ENCODE results near the gene TTC13. TPM values are rescaled to one million over a fixed set of nuclear protein-coding genes. Genes with fewer than 3 reads are reported as not detected.

Gene TTC13
- total RNA-seq, 3 donors from 2014 or later (not counting 1 experiment from before 2014, with no cell fraction given) = 72.4 to 90.1 (median 80.4) TPM

DNA sequence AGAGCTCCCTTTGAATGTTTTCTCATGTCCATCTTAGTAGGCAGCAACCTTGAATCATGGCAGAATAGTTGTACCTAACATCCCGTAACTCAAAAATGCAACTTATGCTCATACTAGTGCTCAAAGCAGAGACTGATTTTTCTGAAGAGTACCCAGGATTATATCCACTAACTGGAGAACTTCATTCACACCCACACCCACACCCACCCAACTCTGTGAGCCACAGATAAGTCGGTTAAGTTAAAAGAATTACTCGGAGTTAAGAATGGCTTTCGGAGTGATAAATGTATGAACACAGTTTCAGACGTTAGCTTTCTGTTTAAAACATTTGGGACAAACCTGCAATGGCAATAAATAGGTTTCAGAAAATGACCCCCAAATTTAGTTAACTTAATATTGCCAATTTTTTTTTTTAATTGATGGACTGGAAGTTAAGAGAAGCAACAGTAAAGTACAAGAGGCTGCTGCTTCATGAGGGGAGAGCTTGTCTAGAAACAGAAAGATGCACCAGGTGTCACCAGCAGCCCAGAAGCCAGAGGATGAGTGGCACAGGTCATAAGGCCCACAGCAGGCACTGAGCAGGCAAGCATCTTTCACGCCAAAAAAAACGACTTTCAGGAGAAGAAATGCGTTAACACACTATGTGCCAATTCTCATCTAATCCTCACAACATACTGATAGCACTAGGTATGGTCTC is 61.9 kb downstream of the TTC13 start:
- no peak for TF ChIP-seq CTCF (IDR thresholded peaks at IDR 0.05)
- Mint-ChIP-seq H3K27ac (peak overlapping the region in 1 of 2 donors; percentile 41), H3K4me1 (peaks cover 4 to 5% of the 10 kb centered on the region in 2 donors), H3K36me3 (peaks cover 32% of the 10 kb centered on the region), H3K27me3 (ENCODE audit: low read depth in 2 of 2) (no peaks in the 10 kb centered on the region), H3K9me3 (no peaks in the 10 kb centered on the region), H3K4me3 (no peak overlapping the region)
- intact Hi-C loops (cut with micrococcal nuclease) = loop anchor here (1.0 to 2.0 kb wide), 4 partner anchors 54 to 295 kb away; partner anchors contain the start of gene ARV1
- Histone ChIP-seq H3K27ac (ENCODE audit: low read length) (no peak overlapping the region), H3K4me3 (ENCODE audit: low read length) (no peak overlapping the region), H3K36me3 (ENCODE audit: control insufficient read depth, insufficient read depth, low read length) (peaks cover 87% of the 10 kb centered on the region), H3K9me3 (ENCODE audit: control insufficient read depth, insufficient read depth, low read length) (no peaks in the 10 kb centered on the region), H3K27me3 (ENCODE audit: control insufficient read depth, insufficient read depth, low read length) (no peaks in the 10 kb centered on the region), H3K4me1 (ENCODE audit: control insufficient read depth, insufficient read depth, low read length) (no peaks in the 10 kb centered on the region)
- WGBS (ENCODE audit: insufficient coverage) = 99% methylated on average over 8 of the region's 8 CpGs
- DNase-seq (no peak), ATAC-seq (no peak)

- H3K27ac Mint-ChIP-seq = peak overlapping the region; percentile 24 to 50
- no peaks in the 10 kb centered on the region for H3K9me3 Mint-ChIP-seq
Observed at GRCh38 chr1:230915078-230915477, 63.6 kb downstream of the TTC13 start.

GRCh38 chr1:230913496-230913895 is 65.2 kb downstream of the TTC13 start:
- ATAC-seq (no peak), DNase-seq (no peak)
- Histone ChIP-seq H3K4me3 (ENCODE audit: low read length) (no peak overlapping the region), H3K4me1 (ENCODE audit: control insufficient read depth, insufficient read depth, low read length) (no peaks in the 10 kb centered on the region), H3K36me3 (ENCODE audit: control insufficient read depth, insufficient read depth, low read length) (peaks cover 81% of the 10 kb centered on the region), H3K9me3 (ENCODE audit: control insufficient read depth, insufficient read depth, low read length) (no peaks in the 10 kb centered on the region), H3K27me3 (ENCODE audit: control insufficient read depth, insufficient read depth, low read length) (no peaks in the 10 kb centered on the region), H3K27ac (ENCODE audit: low read length) (no peak overlapping the region)
- no peak for TF ChIP-seq CTCF (IDR thresholded peaks at IDR 0.05)
- H3K4me3 Mint-ChIP-seq = no peak overlapping the region
- no peaks in the 10 kb centered on the region for H3K27me3 Mint-ChIP-seq (ENCODE audit: low read depth in 2 of 2)
- WGBS (ENCODE audit: insufficient coverage) = 100% methylated on average over 2 of the region's 2 CpGs
- intact Hi-C loops (cut with micrococcal nuclease) = no loop called here
- H3K27ac Mint-ChIP-seq = no peak overlapping the region
- H3K36me3 Mint-ChIP-seq = peaks cover 35% of the 10 kb centered on the region
- H3K4me1 Mint-ChIP-seq = peaks cover 4 to 5% of the 10 kb centered on the region in 2 donors
- H3K9me3 Mint-ChIP-seq = no peaks in the 10 kb centered on the region

More at GRCh38 chr1:230915078-230915477, 63.6 kb downstream of the TTC13 start:
- no peaks in the 10 kb centered on the region for H3K4me1 ChIP-seq (ENCODE audit: control insufficient read depth, insufficient read depth, low read length)
- peaks cover 84% of the 10 kb centered on the region for H3K36me3 ChIP-seq (ENCODE audit: control insufficient read depth, insufficient read depth, low read length)
- DNase-seq (no peak), ATAC-seq (no peak)
- peaks cover 4 to 5% of the 10 kb centered on the region in 2 donors for H3K4me1 Mint-ChIP-seq
- intact Hi-C loops (cut with micrococcal nuclease) = no loop called here
- no peaks in the 10 kb centered on the region for H3K27me3 ChIP-seq (ENCODE audit: control insufficient read depth, insufficient read depth, low read length)
- no peaks in the 10 kb centered on the region for H3K9me3 ChIP-seq (ENCODE audit: control insufficient read depth, insufficient read depth, low read length)
- TF ChIP-seq CTCF (IDR thresholded peaks at IDR 0.05) = no peak
- H3K27ac ChIP-seq (ENCODE audit: low read length) = no peak overlapping the region
- no peak overlapping the region for H3K4me3 ChIP-seq (ENCODE audit: low read length)
- no peaks in the 10 kb centered on the region for H3K27me3 Mint-ChIP-seq (ENCODE audit: low read depth in 2 of 2)
- H3K36me3 Mint-ChIP-seq = peaks cover 39% of the 10 kb centered on the region
- H3K4me3 Mint-ChIP-seq = no peak overlapping the region

DNA sequence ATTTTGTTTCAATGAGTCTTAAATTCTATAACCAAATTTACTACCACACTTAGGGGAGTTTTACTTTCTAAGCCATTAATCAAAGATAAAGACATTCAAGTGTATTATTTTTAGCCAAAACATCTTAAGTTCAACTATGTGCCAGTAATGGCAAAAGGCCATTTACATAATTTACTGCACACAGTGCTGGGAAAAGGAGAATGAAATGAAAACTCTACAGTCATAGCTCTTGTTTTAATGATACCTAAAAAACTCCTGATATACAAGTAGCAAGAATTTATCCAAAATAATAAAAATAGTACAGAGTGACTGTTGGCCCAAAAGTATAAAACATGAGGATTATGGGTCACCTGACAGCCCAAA is 67.9 kb downstream of the TTC13 start:
- Histone ChIP-seq H3K4me1 (ENCODE audit: control insufficient read depth, insufficient read depth, low read length) (no peaks in the 10 kb centered on the region), H3K27me3 (ENCODE audit: control insufficient read depth, insufficient read depth, low read length) (no peaks in the 10 kb centered on the region), H3K9me3 (ENCODE audit: control insufficient read depth, insufficient read depth, low read length) (no peaks in the 10 kb centered on the region), H3K27ac (ENCODE audit: low read length) (no peak overlapping the region), H3K4me3 (ENCODE audit: low read length) (no peak overlapping the region), H3K36me3 (ENCODE audit: control insufficient read depth, insufficient read depth, low read length) (peaks cover 81% of the 10 kb centered on the region)
- H3K9me3 Mint-ChIP-seq = no peaks in the 10 kb centered on the region
- intact Hi-C loops (cut with micrococcal nuclease) = no loop called here
- no peak overlapping the region for H3K4me3 Mint-ChIP-seq
- TF ChIP-seq CTCF (IDR thresholded peaks at IDR 0.05) = no peak
- DNase-seq (no peak), ATAC-seq (no peak)
- peak overlapping the region; percentile 45 to 49 for H3K27ac Mint-ChIP-seq
- H3K4me1 Mint-ChIP-seq = peaks cover 0 to 4% of the 10 kb centered on the region in 2 donors
- peaks cover 38% of the 10 kb centered on the region for H3K36me3 Mint-ChIP-seq
- H3K27me3 Mint-ChIP-seq (ENCODE audit: low read depth in 2 of 2) = no peaks in the 10 kb centered on the region

Data from natural killer cell (primary cell).